ENCODE results near the gene SIX6. TPM values are rescaled to one million over a fixed set of nuclear protein-coding genes. Genes with fewer than 3 reads are reported as not detected.

SIX6 gene
- total RNA-seq, 6 experiments from 2014 or later: not detected

DNA sequence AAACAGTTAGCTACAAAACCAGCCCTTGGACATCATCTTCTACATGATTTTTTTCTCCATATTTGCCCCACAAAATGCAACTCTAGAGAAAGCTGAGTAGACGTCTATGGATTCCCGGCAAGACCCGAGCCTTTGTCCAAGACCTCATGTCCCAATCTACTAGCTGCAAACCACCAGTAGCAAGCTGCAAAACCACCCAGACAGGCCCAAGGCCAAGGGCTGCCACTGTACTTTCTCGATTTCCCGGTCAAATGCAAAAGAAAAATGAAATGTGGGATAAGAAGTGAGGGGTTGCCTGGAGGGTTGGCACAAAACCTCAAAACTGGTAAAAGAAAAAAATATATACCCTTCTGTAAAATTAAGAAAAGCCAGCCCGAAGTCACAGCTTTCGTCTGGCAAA is 2.9 kb upstream of the SIX6 start:
- TF ChIP-seq, protein P1, sequence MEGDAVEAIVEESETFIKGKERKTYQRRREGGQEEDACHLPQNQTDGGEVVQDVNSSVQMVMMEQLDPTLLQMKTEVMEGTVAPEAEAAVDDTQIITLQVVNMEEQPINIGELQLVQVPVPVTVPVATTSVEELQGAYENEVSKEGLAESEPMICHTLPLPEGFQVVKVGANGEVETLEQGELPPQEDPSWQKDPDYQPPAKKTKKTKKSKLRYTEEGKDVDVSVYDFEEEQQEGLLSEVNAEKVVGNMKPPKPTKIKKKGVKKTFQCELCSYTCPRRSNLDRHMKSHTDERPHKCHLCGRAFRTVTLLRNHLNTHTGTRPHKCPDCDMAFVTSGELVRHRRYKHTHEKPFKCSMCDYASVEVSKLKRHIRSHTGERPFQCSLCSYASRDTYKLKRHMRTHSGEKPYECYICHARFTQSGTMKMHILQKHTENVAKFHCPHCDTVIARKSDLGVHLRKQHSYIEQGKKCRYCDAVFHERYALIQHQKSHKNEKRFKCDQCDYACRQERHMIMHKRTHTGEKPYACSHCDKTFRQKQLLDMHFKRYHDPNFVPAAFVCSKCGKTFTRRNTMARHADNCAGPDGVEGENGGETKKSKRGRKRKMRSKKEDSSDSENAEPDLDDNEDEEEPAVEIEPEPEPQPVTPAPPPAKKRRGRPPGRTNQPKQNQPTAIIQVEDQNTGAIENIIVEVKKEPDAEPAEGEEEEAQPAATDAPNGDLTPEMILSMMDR (IDR thresholded peaks at IDR 0.05): no peak
- H3K4me1 Mint-ChIP-seq (ENCODE audit: low read depth): no peaks in the 10 kb centered on the region
- H3K36me3 Mint-ChIP-seq (ENCODE audit: low read depth): no peaks in the 10 kb centered on the region
- H3K4me3 Mint-ChIP-seq: no peak overlapping the region
- H3K27me3 Mint-ChIP-seq (ENCODE audit: insufficient read depth): peaks cover 49% of the 10 kb centered on the region
- H3K9me3 Mint-ChIP-seq: peaks cover 4% of the 10 kb centered on the region; the same call in 1 of the 2 replicates
- H3K27ac Mint-ChIP-seq: no peak overlapping the region
- DNase-seq: no peak

DNA sequence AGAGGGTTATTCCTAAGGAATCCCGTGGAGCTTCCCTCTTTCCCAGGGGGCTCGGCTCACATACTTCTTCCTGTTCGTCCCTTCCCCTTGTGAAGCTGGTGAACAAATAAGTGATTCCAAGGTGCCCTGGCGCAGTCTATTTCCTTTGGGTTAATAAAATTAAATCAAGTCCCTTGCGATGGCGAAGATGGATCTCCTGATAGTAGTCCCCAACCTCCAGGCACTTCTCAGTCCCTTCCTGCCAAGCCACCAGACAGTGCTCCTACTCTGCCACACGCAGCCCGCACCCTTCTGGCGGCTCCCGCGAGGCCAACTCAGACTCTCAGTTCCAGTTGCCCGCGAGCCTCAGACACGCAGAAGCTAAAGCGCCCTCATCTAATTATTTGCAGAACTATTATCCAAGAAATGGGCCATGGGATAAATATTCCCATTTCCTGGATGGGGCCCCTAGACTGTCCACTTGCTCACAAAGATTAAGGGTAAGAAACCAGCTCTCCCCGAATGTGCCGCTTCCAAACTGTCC is 2.4 kb upstream of the SIX6 start:
- Mint-ChIP-seq H3K27ac (no peak overlapping the region), H3K36me3 (ENCODE audit: low read depth) (no peaks in the 10 kb centered on the region), H3K4me1 (ENCODE audit: low read depth) (no peaks in the 10 kb centered on the region), H3K9me3 (peaks cover 4% of the 10 kb centered on the region; the same call in 1 of the 2 replicates), H3K27me3 (ENCODE audit: insufficient read depth) (peaks cover 48% of the 10 kb centered on the region), H3K4me3 (no peak overlapping the region)
- TF ChIP-seq, protein P1 (IDR thresholded peaks at IDR 0.05): no peak
- no peak for DNase-seq

DNA sequence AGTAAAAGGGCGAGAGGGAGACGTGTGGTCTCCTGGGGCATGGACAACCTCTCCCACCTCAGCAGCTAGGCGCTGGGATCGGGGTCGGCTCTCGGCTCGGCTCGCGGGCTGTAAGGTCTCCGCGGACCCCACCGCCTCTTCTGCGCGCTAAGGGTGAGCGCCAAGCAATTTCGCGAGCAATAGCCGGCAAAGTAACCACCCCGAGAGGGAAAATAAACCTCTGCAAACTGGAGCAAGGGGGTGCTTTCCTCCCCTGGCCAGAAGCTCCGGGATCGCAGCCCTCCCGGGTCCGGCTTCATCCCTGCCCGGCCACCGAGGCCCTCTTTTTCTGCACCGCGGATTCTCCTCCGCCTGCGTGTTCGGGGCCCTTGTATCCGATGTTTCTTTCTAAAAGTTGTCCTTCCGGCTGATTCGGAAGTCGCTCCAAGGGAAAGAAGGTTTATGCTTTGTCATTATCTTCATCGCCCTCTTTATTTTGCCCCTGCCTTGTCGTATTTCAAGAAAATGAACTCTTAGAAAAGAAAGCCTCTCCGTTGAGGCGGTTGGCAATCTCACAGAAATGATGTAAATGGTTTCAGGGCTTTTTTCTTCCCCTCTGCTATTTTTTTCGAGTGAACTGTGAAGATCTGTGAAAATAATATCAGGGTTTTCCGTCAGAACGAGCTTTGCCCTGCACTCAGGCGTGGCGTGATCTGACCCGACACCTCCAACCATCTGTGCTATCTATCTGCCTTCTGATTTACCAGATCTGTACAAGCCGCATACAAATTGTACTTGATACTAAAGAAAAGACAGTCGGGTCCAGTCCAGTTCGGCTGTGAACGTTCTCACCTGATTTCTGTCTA is 1.7 kb upstream of the SIX6 start:
- H3K27ac Mint-ChIP-seq: no peak overlapping the region
- peaks cover 4% of the 10 kb centered on the region; the same call in 1 of the 2 replicates for H3K9me3 Mint-ChIP-seq
- H3K4me1 Mint-ChIP-seq (ENCODE audit: low read depth): no peaks in the 10 kb centered on the region
- TF ChIP-seq, protein P1 (IDR thresholded peaks at IDR 0.05): no peak
- H3K27me3 Mint-ChIP-seq (ENCODE audit: insufficient read depth): peaks cover 54% of the 10 kb centered on the region
- no peaks in the 10 kb centered on the region for H3K36me3 Mint-ChIP-seq (ENCODE audit: low read depth)
- no peak for DNase-seq
- H3K4me3 Mint-ChIP-seq: no peak overlapping the region

DNA sequence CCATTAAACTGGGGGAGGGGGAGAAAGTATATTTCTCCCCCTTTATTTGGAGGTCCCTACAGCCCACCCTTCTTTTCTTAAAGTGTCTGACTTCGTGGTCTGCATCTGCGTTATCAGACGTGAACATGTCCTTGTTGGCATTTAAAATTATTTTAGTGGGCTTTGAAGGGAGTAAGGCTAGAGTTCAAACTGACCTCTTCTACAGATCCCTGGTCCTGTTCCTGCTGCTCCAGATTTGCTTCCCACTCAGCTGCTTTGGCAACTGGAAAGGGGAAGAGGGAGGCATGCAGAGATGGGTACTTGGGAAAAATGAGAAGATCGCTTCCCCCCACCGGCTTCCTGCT is 611 bp upstream of the SIX6 start:
- H3K9me3 Mint-ChIP-seq: peaks cover 4% of the 10 kb centered on the region; the same call in 1 of the 2 replicates
- TF ChIP-seq, protein P1 (IDR thresholded peaks at IDR 0.05): no peak
- H3K36me3 Mint-ChIP-seq (ENCODE audit: low read depth): no peaks in the 10 kb centered on the region
- peaks cover 56% of the 10 kb centered on the region for H3K27me3 Mint-ChIP-seq (ENCODE audit: insufficient read depth)
- no peak overlapping the region for H3K27ac Mint-ChIP-seq
- H3K4me3 Mint-ChIP-seq: no peak overlapping the region
- no peak for DNase-seq
- no peaks in the 10 kb centered on the region for H3K4me1 Mint-ChIP-seq (ENCODE audit: low read depth)

DNA sequence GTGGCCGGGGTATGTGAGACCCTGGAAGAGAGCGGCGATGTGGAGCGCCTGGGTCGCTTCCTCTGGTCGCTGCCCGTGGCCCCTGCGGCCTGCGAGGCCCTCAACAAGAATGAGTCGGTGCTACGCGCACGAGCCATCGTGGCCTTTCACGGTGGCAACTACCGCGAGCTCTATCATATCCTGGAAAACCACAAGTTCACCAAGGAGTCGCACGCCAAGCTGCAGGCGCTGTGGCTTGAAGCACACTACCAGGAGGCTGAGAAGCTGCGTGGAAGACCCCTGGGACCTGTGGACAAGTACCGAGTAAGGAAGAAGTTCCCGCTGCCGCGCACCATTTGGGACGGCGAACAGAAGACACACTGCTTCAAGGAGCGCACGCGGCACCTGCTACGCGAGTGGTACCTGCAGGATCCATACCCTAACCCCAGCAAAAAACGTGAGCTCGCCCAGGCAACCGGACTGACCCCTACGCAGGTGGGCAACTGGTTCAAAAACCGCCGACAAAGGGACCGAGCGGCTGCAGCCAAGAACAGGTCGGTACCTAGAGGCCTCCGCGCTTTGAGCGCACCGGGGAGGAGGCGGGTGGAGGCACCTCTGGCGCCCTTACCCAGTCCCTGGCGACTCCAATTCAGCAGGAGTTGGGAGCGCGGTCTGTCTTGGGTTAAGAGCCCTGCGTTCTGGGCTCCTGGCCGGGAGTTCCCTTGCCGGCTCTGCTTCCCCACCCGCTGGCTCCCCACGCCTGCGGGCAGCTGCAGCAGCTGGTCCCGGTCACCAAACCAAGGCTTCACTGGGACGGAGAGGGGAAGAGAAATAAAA is 700 bp downstream of the SIX6 start:
- Mint-ChIP-seq H3K27me3 (ENCODE audit: insufficient read depth) (peaks cover 58% of the 10 kb centered on the region), H3K4me1 (ENCODE audit: low read depth) (no peaks in the 10 kb centered on the region), H3K9me3 (peaks cover 4% of the 10 kb centered on the region; the same call in 1 of the 2 replicates), H3K27ac (no peak overlapping the region), H3K36me3 (ENCODE audit: low read depth) (no peaks in the 10 kb centered on the region), H3K4me3 (no peak overlapping the region)
- TF ChIP-seq, protein P1 (IDR thresholded peaks at IDR 0.05): no peak
- no peak for DNase-seq

Data from HFFc6 (cell line).